Left renal pelvis (tissue), 4 donors: ENCODE measurements around the gene RALGAPA2. TPM values are rescaled to one million over a fixed set of nuclear protein-coding genes. Genes with fewer than 3 reads are reported as not detected.
"Not testable (repeated sequence)": the region's sequence is repeated elsewhere in the genome, so short reads cannot be mapped to it uniquely, and the experiment has no call there.

ENCODE experiments used
- DNase-seq, 4 donors: peaks; one replicate each; pipeline ENCODE4 v3.0.0-alpha.2; 2013; ENCODE audit warnings: low read depth in 4 of 4, low spot score in 3 of 4
- polyA plus RNA-seq, 4 donors: library from polyadenylated mRNA; unstranded; fragments of 120-200 nt; gene quantifications; one replicate each; pipeline ENCODE4 v1.2.1, GENCODE V29; 2013; ENCODE audit not compliant: insufficient read length in 4 of 4

Gene RALGAPA2
- polyA plus RNA-seq, 4 donors = 8.6 to 21.8 (median 19.4) TPM

DNA sequence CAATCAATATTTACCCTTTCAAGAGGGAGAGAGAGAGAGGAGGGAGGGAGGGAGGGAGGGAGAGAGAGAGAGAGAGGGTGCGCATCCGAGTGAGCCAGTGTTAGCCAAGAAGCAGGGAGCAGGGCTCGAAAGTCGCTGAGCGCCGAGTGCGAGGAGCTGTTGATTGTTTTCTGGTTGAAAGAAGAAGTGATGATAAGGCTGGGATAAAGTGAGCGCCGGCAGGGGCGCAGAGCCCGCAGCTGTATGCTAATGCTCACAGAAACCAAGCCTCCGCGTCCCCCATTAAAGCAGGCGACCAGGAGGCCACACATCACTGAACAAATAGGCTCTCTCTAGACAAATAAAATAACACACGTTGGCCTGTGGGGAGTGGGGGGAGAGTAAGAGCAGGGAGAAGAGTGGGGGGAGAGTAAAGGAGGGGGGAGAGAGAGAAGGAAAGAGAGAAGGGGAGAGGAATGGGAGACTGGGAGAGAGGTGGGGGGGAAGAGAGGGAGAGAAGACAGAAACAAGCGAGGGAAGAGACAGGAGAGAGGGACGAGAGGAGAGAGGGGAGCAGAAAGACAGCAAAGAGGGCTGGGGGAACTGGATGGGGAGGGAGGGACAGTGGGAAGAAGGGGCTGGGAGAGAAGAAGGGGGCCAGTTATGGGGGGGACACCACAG lies 349.5 kb downstream of the RALGAPA2 start:
- no peak for DNase-seq

DNA sequence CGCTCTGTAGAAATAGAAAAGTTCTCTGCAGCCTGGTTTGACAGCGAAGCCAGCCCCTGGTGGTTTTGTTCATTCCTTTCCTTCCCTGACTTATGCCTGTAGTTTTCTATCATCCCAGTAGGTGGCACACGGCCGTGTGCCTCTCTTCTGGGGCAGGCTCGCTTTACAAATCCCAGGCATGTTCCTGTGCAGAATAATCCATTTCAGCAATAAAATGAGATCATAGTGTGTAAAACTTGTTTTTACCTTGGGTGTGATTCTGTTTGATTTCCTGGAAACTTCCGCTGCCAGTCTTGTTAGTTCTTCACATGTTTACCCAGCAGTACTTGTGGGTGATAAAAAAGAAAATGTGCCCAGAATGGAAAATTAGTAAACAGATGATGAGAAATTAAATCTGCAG lies 352.0 kb downstream of the RALGAPA2 start:
- no peak for DNase-seq

DNA sequence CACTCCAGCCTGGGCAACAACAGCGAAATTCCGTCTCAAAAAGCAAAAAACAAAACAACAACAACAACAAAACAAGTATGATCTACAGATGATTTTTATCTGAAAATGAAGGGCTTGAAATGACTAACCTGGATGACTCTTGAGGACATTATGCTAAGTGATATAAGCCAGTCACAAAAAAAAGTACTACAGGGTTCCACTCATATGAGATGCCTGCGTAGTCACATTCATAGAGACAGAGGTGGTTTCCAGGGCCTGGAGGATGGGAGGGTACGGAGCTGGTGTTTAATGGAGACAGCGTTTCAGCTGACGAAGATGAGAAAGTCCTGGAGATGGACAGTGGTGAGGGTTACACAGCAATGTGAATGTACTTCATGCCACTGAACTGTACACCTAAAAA lies 352.8 kb downstream of the RALGAPA2 start:
- no peak for DNase-seq

DNA sequence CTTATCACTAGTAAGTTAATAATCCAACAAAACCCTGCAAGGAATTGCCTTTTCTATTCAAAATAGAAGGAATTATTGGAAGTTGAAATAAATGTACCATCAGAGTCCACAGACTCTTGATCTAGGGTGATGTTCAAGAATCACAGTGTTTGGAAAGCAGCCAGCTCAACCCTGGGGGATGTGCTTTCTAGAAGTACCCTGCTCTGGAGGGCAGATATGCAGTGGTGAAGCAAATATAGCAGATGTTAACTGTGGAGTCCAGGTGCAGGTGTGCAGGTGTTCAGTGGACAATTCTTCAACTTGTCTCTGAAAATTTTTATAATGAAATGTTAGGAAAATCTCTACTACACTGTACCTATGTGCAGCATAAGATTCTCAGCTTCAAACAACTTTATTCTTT lies 353.6 kb downstream of the RALGAPA2 start:
- DNase-seq = no peak

DNA sequence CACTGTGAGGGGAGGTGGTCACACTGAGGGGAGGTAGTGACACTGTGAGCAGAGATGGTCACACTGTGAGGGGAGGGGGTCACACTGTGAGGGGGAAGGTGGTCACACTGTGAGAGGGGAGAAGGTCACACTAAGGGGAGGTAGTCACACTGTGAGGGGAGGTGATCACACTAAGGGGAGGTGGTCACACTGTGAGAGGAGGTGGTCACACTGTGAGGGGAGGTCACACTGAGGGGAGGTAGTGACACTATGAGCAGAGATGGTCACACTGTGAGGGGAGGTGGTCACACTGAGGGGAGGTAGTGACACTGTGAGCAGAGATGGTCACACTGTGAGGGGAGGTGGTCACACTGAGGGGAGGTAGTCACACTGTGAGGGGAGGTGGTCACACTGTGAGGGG lies 356.9 kb downstream of the RALGAPA2 start:
- DNase-seq = not testable (repeated sequence)

DNA sequence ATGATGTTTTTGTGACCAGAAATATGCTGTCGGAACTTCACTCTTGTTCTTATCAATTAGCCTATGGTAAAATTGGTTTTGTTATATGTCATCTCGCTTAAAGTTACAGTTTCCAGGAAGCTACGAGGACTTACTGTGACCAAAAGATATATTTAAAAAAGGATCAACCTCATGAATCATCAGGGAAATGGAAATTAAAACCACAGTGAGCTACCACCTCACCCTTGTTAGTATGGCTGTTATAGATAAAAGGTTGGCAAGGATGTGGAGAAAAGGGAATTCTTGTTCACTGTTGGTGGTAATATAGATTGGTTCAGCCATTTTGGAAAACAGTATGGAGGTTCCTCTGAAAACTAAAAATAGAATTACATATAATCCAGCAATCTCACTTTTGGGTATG lies 358.9 kb downstream of the RALGAPA2 start:
- no peak for DNase-seq

DNA sequence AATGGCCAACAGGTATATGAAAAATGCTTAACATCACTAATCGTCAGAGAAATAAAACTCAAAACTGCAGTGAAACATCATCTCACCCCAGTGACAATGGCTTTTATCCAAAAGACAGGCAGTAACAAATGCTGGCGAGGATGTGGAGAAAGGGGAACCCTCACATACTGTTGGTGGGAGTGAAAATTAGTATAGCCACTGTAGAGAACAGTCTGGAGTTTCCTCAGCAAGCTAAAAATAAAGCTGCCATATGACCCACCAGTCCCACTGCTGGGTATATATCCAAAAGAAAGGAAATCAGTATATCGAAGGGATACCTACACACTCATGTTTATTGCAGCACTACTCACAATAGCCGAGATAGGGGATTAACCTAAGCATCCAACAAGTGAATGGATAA lies 368.0 kb downstream of the RALGAPA2 start:
- no peak for DNase-seq

DNA sequence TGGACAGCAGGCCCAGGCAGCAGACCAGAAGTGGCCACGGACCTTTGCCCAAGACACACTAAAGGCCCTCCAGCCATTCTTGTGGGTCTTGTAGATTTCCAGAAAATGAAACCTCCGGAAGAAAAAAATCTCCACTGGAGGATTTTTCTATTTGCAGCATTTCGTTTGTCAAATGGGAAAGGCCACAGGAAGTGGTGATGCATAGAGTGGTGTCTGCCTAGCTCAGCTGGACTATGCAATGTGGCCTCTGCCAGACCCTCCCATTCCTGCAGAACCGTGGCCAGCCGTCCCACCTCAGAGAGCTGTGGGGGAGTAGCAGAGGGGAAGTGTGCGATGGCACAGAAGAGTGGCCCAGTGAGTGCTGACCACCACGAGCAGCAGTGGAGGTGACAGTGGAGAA lies 368.5 kb downstream of the RALGAPA2 start:
- DNase-seq = no peak
